ENCODE results near the gene SLC35B2.
"Not testable (repeated sequence)": the region's sequence is repeated elsewhere in the genome, so short reads cannot be mapped to it uniquely, and the experiment has no call there.

The SLC35B2 gene

GRCh38 chr6:44235891-44236516 is 21.3 kb downstream of the SLC35B2 start:
- DNase-seq (ENCODE audit: low read depth in 2 of 2): no peak

- no peak for DNase-seq (ENCODE audit: low read depth in 2 of 2)
Measured at GRCh38 chr6:44235269-44235668, 22.1 kb downstream of the SLC35B2 start.

GRCh38 chr6:44234101-44235025 is 23.0 kb downstream of the SLC35B2 start:
- DNase-seq (ENCODE audit: low read depth in 2 of 2): no peak

GRCh38 chr6:44233567-44234100 is 23.7 kb downstream of the SLC35B2 start:
- DNase-seq (ENCODE audit: low read depth in 2 of 2): no peak

GRCh38 chr6:44232676-44233566 is 24.4 kb downstream of the SLC35B2 start:
- DNase-seq (ENCODE audit: low read depth in 2 of 2): no peak

GRCh38 chr6:44231426-44231825 is 25.9 kb downstream of the SLC35B2 start:
- not testable (repeated sequence) for DNase-seq (ENCODE audit: low read depth in 2 of 2)

GRCh38 chr6:44230034-44230675 is 27.2 kb downstream of the SLC35B2 start:
- DNase-seq (ENCODE audit: low read depth in 2 of 2): no peak

- DNase-seq (ENCODE audit: low read depth in 2 of 2): no peak
Measured at GRCh38 chr6:44229376-44230033, 27.8 kb downstream of the SLC35B2 start.

- DNase-seq (ENCODE audit: low read depth in 2 of 2): no peak
Measured at GRCh38 chr6:44228836-44229235, 28.5 kb downstream of the SLC35B2 start.

- DNase-seq (ENCODE audit: low read depth in 2 of 2): no peak
Measured at GRCh38 chr6:44228433-44228832, 28.9 kb downstream of the SLC35B2 start.

GRCh38 chr6:44228031-44228430 is 29.3 kb downstream of the SLC35B2 start:
- no peak for DNase-seq (ENCODE audit: low read depth in 2 of 2)

GRCh38 chr6:44227148-44227793 is 30.1 kb downstream of the SLC35B2 start:
- DNase-seq (ENCODE audit: low read depth in 2 of 2): no peak

GRCh38 chr6:44226368-44227147 is 30.8 kb downstream of the SLC35B2 start:
- no peak for DNase-seq (ENCODE audit: low read depth in 2 of 2)

- no peak for DNase-seq (ENCODE audit: low read depth in 2 of 2)
Measured at GRCh38 chr6:44225579-44226325, 31.6 kb downstream of the SLC35B2 start.

GRCh38 chr6:44224965-44225305 is 32.4 kb downstream of the SLC35B2 start:
- no peak for DNase-seq (ENCODE audit: low read depth in 2 of 2)

GRCh38 chr6:44224029-44224964 is 33.0 kb downstream of the SLC35B2 start:
- DNase-seq (ENCODE audit: low read depth in 2 of 2): no peak

- DNase-seq (ENCODE audit: low read depth in 2 of 2): peak; percentile 70 to 84
Measured at GRCh38 chr6:44223319-44224028, 33.9 kb downstream of the SLC35B2 start, which contains the start of gene SLC29A1. TSS of gene SLC29A1 (plus strand) at chr6:44223595. CDS start at chr6:44227314, 3,719 bp downstream.

Measured in stimulated activated CD4-positive, alpha-beta T cell treated with anti-CD3 and anti-CD28 coated beads, Interleukin-15, amount 100 ng/mL, for 48 hours (primary cell).